Stomach (tissue), 9 donors: ENCODE measurements around the gene NUDT10. TPM values are rescaled to one million over a fixed set of nuclear protein-coding genes. Genes with fewer than 3 reads are reported as not detected.

Experiments
- DNase-seq, 2 donors: peaks; one replicate each; pipeline versions ENCODE4 v3.0.0 to v3.0.0-alpha.2; 2013 to 2019
- H3K27ac ChIP-seq, 5 donors: fragments of 200-600 bp in 4 of 5; sonication (generic) in 4 of 5; one replicate each; pipeline ENCODE4 v1.5.1; 2013 to 2019; ENCODE audit warnings: mild to moderate bottlenecking in 1 of 5, moderate library complexity in 1 of 5
- H3K27me3 ChIP-seq, 3 donors: fragments of 200-600 bp; sonication (generic); one replicate each; pipeline ENCODE4 v1.5.1; 2017 to 2019; ENCODE audit warnings: mixed run types in 1 of 3
- H3K36me3 ChIP-seq, 4 donors: fragments of 200-600 bp; sonication (generic); 1 replicate in 3 of 4; 2 replicates in 1 of 4; pipeline ENCODE4 v1.5.1; 2016 to 2019
- H3K4me1 ChIP-seq, 4 donors: fragments of 200-600 bp; sonication (generic); one replicate each; pipeline ENCODE4 v1.5.1; 2016 to 2019
- H3K4me3 ChIP-seq, 4 donors: fragments of 200-600 bp; sonication (generic) in 3 of 4; one replicate each; pipeline ENCODE4 v1.5.1; 2016 to 2019; ENCODE audit warnings: mild to moderate bottlenecking in 1 of 4
- H3K9me3 ChIP-seq, 4 donors: fragments of 200-600 bp; sonication (generic); one replicate each; pipeline ENCODE4 v1.5.1; 2016 to 2019
- CTCF ChIP-seq, 7 experiments: fragments of 450-650 bp in 4 of 7; fragments of 200-600 bp in 3 of 7; sonication (generic) in 3 of 7; IDR thresholded peaks; one replicate each; pipeline ENCODE4 v1.5.1; 2016 to 2019; ENCODE audit warnings: antibody characterized with exemption in 7 of 7, control low read depth in 2 of 7, mild to moderate bottlenecking in 1 of 7
- EP300 ChIP-seq: sonication (generic); formaldehyde crosslinking; IDR thresholded peaks from one replicate; pipeline ENCODE4 v1.6.1; 2017; ENCODE audit warnings: antibody characterized with exemption
- POLR2A ChIP-seq, 4 donors: fragments of 450-650 bp; IDR thresholded peaks; one replicate each; pipeline ENCODE4 v1.6.1; 2016; ENCODE audit warnings: antibody characterized with exemption in 4 of 4, control low read depth in 2 of 4, mild to moderate bottlenecking in 1 of 4, moderate library complexity in 1 of 4
- POLR2AphosphoS5 ChIP-seq, 3 donors: sonication (generic); formaldehyde crosslinking; IDR thresholded peaks; one replicate each; pipeline ENCODE4 v1.6.1; 2016; ENCODE audit warnings: antibody characterized with exemption in 3 of 3
- WGBS, 5 donors: extraction: QIAGEN DNeasy Blood & Tissue Kit in 3 of 5; methylation state at CpG; one replicate each; pipeline versions ENCODE4 v1.1.5 to v1.1.7; 2013 to 2018; 5-methylcytosine and 5-hydroxymethylcytosine counted together
- intact Hi-C: fragments of 100-400 bp; cut with DNase I; formaldehyde crosslinking; loops from one replicate; pipeline ENCODE4 v1.15.1; 2023; ENCODE audit warnings: low total_unique reads
- polyA plus RNA-seq, 3 donors: library from polyadenylated mRNA; stranded (reverse); fragments of 200-250 nt; gene quantifications; one replicate each; pipeline ENCODE4 v1.2.3, GENCODE V29; 2013
- total RNA-seq, 5 donors: library from RNA; depleted of rRNA; stranded (reverse); fragments of >200 nt; gene quantifications; one replicate each; pipeline versions ENCODE4 v1.1.0 to v1.2.3, GENCODE V29; 2014 to 2016
- donor health status: healthy with polysubstance abuse.
- donor health status: Bipolar disorder and iron deficiency.
- donor health status: healthy.

NUDT10 gene
- total and polyA plus RNA-seq, 8 donors = 1.3 to 21.0 (median 3.8) TPM; not detected in 2

- WGBS, 5 donors = 68 to 87% (median 80%) methylated on average over 4 of the region's 4 CpGs
- H3K36me3 ChIP-seq = no peaks in the 10 kb centered on the region
- peaks cover 0 to 3% (median 0%) of the 10 kb centered on the region in 4 donors for H3K9me3 ChIP-seq
Measured at GRCh38 chrX:51334276-51334675, 1.7 kb downstream of the NUDT10 start.

GRCh38 chrX:51336584-51336983 is 4.0 kb downstream of the NUDT10 start:
- TF ChIP-seq CTCF (IDR thresholded peaks at IDR 0.05) = peak in 2 of 7 experiments; percentile 23 to 34
- TF ChIP-seq POLR2AphosphoS5 (IDR thresholded peaks at IDR 0.05) = no peak

More at GRCh38 chrX:51334276-51334675, 1.7 kb downstream of the NUDT10 start:
- Histone ChIP-seq H3K27me3 (peaks cover 0 to 27% (median 10%) of the 10 kb centered on the region in 3 donors), H3K27ac (no peak overlapping the region), H3K4me3 (no peak overlapping the region), H3K4me1 (peaks cover 0 to 6% (median 0%) of the 10 kb centered on the region in 4 donors)
- intact Hi-C loops = no loop called here
- TF ChIP-seq EP300 = no peak
- TF ChIP-seq POLR2A (IDR thresholded peaks at IDR 0.05) = no peak
- TF ChIP-seq CTCF (IDR thresholded peaks at IDR 0.05) = no peak
- TF ChIP-seq POLR2AphosphoS5 (IDR thresholded peaks at IDR 0.05) = no peak
- no peak for DNase-seq

GRCh38 chrX:51361251-51361650 is 28.6 kb downstream of the NUDT10 start:
- WGBS, 5 donors = 75 to 93% (median 86%) methylated on average over 3 to 7 of the region's 7 CpGs

More at GRCh38 chrX:51336584-51336983, 4.0 kb downstream of the NUDT10 start:
- WGBS, 5 donors = 9 to 17% (median 10%) methylated on average over 3 of the region's 3 CpGs
- peaks cover 0 to 13% (median 10%) of the 10 kb centered on the region in 3 donors for H3K27me3 ChIP-seq
- H3K4me1 ChIP-seq = peaks cover 0 to 6% (median 0%) of the 10 kb centered on the region in 4 donors
- H3K9me3 ChIP-seq = peaks cover 0 to 3% (median 0%) of the 10 kb centered on the region in 4 donors
- no peak overlapping the region for H3K27ac ChIP-seq
- DNase-seq = peak in 1 of 2 donors; percentile 57
- H3K36me3 ChIP-seq = no peaks in the 10 kb centered on the region
- intact Hi-C loops = no loop called here
- no peak overlapping the region for H3K4me3 ChIP-seq

GRCh38 chrX:51376672-51377071 is 44.0 kb downstream of the NUDT10 start:
- no peak for DNase-seq
- 67 to 86% (median 75%) methylated on average over 2 of the region's 2 CpGs for WGBS, 5 donors
- TF ChIP-seq POLR2A (IDR thresholded peaks at IDR 0.05) (no peak), POLR2AphosphoS5 (IDR thresholded peaks at IDR 0.05) (no peak), EP300 (no peak), CTCF (IDR thresholded peaks at IDR 0.05) (no peak)

More at GRCh38 chrX:51361251-51361650, 28.6 kb downstream of the NUDT10 start:
- Histone ChIP-seq H3K27me3 (peaks cover 0 to 5% (median 0%) of the 10 kb centered on the region in 3 donors), H3K4me1 (no peaks in the 10 kb centered on the region), H3K27ac (no peak overlapping the region), H3K9me3 (peaks cover 0 to 30% (median 10%) of the 10 kb centered on the region in 4 donors), H3K4me3 (no peak overlapping the region), H3K36me3 (no peaks in the 10 kb centered on the region)
- no peak for DNase-seq
- intact Hi-C loops = no loop called here
- no peak for TF ChIP-seq CTCF (IDR thresholded peaks at IDR 0.05)
- TF ChIP-seq POLR2AphosphoS5 (IDR thresholded peaks at IDR 0.05) = no peak
- TF ChIP-seq EP300 = no peak
- TF ChIP-seq POLR2A (IDR thresholded peaks at IDR 0.05) = no peak

More at GRCh38 chrX:51376672-51377071, 44.0 kb downstream of the NUDT10 start:
- no peaks in the 10 kb centered on the region for H3K4me1 ChIP-seq
- no peak overlapping the region for H3K27ac ChIP-seq
- no peaks in the 10 kb centered on the region for H3K27me3 ChIP-seq
- H3K9me3 ChIP-seq = no peaks in the 10 kb centered on the region
- no peaks in the 10 kb centered on the region for H3K36me3 ChIP-seq
- intact Hi-C loops = no loop called here
- H3K4me3 ChIP-seq = no peak overlapping the region

Other genes with a start within 250 kb of the NUDT10 start
- gene NUDT11, start 163.8 kb downstream of the NUDT10 start, total RNA-seq = 1 to 10 TPM in 1 of 5 donors, under 1 TPM in 1, not detected in 3; 0.45 to 7.2 TPM
- gene NUDT11, start 163.8 kb downstream of the NUDT10 start, polyA plus RNA-seq = 1 to 10 TPM in 2 of 3 donors, under 1 TPM in 1; 0.61 to 1.2 (median 1.1) TPM